Right ventricle myocardium superior (tissue), 1 donor: ENCODE results near the gene SLC12A3. TPM values are rescaled to one million over a fixed set of nuclear protein-coding genes. Genes with fewer than 3 reads are reported as not detected.
"Not testable (repeated sequence)": the region's sequence is repeated elsewhere in the genome, so short reads cannot be mapped to it uniquely, and the experiment has no call there.

Experiments
- ATAC-seq: fragments of 200-7000 bp; cut with Tn5 transposase; one replicate; pipeline ENCODE4 v1.9.1; 2020; ENCODE audit warnings: mild to moderate bottlenecking; ENCODE audit not compliant: poor library complexity
- DNase-seq: peaks from one replicate; pipeline ENCODE4 v3.0.0-alpha.2; 2020
- intact Hi-C: fragments of 100-400 bp; cut with DNase I; formaldehyde crosslinking; loops from one replicate; pipeline ENCODE4 v1.11.2; 2022
- total RNA-seq: library from RNA; stranded (reverse); fragmentation: NEBNext Ultra II Directional; extraction: Animal tissue kit (Norgen Biotek cat#: 25700); gene quantifications from one replicate; pipeline ENCODE4 v1.2.1, GENCODE V29; 2021
- donor health status: DM: no; HTN: yes; CAD: no; lungs with severe emphysema.

The SLC12A3 gene
- total RNA-seq, 1 donor from 2014 or later = not detected

- DNase-seq (no peak), ATAC-seq (peak; percentile 43)
- intact Hi-C loops = no loop called here
Observed at GRCh38 chr16:56883586-56883985, 18.6 kb downstream of the SLC12A3 start.

DNA sequence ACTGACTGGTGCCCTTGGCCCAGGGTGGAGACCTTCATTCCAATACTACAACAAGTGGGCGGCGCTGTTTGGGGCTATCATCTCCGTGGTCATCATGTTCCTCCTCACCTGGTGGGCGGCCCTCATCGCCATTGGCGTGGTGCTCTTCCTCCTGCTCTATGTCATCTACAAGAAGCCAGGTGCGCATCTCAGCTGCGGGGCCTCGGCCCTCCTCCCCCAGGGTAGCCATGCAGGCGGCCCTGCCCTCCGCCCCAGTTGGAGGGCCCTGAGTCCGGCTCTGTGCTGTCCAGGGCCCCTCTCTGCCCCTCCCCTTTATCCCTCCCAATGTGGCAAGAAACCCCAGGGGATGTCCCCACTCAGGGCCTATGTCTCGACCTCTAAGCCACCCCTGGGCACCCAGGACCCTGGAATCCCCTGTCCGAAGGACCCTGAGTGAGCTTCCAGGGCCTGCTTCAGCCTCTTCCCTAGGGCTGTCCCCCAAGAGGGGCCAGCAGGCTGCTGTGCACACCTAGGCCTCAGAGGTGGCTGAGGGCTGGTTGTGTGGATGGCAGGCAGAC is 19.1 kb downstream of the SLC12A3 start:
- intact Hi-C loops = no loop called here
- DNase-seq (no peak), ATAC-seq (no peak)

DNA sequence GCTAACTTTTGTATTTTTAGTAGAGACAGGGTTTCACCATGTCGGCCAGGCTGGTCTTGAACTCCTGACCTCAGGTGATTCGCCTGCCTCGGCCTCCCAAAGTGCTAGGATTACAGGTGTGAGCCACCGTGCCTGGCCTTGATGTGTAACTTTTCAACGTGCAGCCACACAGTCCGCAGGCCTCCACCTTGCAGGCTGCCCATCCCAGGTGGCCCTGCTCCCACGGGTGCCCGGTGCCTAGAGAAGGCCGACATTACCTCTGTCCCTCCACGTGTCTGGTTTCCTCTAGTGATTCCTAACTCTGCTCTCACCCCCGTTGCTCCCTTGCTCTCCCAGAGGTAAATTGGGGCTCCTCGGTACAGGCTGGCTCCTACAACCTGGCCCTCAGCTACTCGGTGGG is 19.9 kb downstream of the SLC12A3 start:
- DNase-seq, ATAC-seq, intact Hi-C loops: not testable (repeated sequence)

- DNase-seq = no peak
- no peak for ATAC-seq
- intact Hi-C loops = no loop called here
Observed at GRCh38 chr16:56885446-56886162, 20.6 kb downstream of the SLC12A3 start.

DNA sequence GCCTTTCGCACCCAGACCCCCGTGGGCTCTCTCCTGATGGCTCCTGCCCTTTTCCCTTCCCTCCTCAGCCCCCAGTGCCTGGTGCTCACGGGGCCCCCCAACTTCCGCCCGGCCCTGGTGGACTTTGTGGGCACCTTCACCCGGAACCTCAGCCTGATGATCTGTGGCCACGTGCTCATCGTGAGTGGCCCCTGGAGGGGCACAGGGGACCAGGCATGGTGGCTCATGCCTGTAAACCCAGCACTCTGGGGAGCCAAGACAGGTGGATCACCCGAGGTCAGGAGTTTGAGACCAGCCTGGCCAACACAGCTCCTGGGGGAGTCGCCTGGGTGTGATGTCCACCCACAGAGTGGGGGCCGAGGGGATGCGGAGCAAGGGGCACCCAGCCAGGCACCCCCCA is 21.3 kb downstream of the SLC12A3 start:
- intact Hi-C loops = no loop called here
- DNase-seq = no peak
- no peak for ATAC-seq

GRCh38 chr16:56886826-56887225 is 21.8 kb downstream of the SLC12A3 start:
- intact Hi-C loops = no loop called here
- DNase-seq (no peak), ATAC-seq (no peak)

- intact Hi-C loops = no loop called here
- ATAC-seq = no peak
- DNase-seq = no peak
Observed at GRCh38 chr16:56888806-56889205, 23.8 kb downstream of the SLC12A3 start.

DNA sequence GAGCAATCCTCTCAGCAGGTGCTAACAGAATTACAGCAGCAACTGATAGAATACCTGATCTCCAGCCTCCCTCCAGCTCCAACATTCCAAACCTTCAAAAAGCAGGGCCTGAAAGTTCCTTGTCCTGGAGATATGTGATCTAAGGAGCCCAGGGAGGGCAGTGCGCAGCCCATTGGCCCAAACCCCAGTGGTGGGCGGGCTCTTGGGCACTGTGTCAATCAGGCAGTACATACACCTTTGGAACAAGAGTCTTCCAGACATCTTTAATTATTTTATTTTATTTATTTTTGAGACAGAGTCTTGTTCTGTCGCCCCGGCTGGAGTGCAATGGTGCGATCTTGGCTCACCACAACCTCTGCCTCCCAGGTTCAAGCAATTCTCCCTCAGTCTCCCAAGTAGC is 24.2 kb downstream of the SLC12A3 start:
- no peak for DNase-seq
- no peak for ATAC-seq
- intact Hi-C loops = no loop called here

DNA sequence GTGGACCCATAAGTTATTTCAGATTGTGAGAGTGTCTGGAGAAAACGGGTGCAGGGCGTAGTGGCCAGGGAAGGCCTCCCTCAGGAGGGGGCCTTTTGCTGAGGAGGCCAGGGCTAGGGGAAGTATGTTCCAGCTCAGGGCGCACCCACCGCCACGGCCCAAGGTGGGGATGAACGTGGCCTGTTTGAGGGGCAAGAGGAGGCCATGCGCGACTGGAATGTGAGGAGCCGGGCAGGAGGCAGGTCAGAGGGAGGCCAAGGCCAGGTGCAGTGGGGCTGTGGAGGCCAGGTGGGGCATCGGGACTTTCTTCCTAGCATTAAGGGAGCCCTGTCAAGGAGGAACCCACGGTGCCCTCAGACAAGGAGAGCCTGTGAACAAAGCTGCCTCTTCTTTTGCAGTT is 26.7 kb downstream of the SLC12A3 start:
- intact Hi-C loops = no loop called here
- no peak for ATAC-seq
- no peak for DNase-seq

GRCh38 chr16:56892705-56893104 is 27.7 kb downstream of the SLC12A3 start:
- intact Hi-C loops = no loop called here
- DNase-seq (no peak), ATAC-seq (no peak)

DNA sequence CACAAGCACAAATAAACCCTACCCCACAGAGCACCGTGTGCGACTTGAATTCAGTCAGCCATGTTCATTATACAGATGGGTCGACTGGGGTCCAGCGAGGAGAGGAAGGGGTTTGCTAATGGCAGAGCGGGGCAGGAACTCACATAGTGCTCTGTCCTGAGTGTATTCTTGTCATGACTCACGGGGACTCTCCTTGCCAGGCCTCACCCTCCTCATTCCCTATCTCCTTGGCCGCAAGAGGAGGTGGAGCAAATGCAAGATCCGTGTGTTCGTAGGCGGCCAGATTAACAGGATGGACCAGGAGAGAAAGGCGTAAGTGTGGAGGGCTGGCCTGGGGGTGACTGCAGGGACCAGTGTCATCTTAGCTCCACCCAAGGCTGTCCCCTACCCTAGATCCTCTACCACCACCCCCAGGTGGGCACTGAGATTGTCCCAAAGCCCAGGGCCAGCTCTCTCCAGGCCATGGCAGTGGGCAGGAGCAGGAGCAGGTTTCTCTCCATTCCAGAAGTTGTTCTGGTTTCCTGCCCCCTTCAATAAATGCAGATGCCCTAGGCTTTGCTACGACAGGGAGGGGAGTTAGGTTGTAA is 29.4 kb downstream of the SLC12A3 start:
- DNase-seq (no peak), ATAC-seq (no peak)
- intact Hi-C loops = no loop called here

DNA sequence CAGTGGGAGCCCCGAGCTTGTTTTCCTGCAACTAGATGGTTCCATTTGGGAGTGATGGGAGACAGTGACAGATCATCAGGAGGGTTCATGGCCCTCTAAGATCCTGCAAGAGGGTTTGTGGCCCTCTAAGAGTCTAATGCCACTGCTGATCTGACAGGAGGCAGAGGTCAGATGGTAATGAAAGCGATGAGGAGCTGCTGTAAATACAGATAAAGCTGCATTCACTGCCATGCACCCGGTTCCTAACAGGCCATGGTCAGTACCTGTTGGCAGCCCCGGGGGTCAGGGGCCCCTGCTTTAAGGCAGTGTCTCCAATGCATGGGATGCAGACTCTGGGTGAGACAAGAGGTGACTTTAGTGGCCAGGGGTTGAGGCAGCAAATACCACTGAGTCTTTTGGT is 30.8 kb downstream of the SLC12A3 start:
- intact Hi-C loops = no loop called here
- DNase-seq (no peak), ATAC-seq (no peak)

- intact Hi-C loops = no loop called here
- DNase-seq (no peak), ATAC-seq (no peak)
Observed at GRCh38 chr16:56896244-56896643, 31.2 kb downstream of the SLC12A3 start.

DNA sequence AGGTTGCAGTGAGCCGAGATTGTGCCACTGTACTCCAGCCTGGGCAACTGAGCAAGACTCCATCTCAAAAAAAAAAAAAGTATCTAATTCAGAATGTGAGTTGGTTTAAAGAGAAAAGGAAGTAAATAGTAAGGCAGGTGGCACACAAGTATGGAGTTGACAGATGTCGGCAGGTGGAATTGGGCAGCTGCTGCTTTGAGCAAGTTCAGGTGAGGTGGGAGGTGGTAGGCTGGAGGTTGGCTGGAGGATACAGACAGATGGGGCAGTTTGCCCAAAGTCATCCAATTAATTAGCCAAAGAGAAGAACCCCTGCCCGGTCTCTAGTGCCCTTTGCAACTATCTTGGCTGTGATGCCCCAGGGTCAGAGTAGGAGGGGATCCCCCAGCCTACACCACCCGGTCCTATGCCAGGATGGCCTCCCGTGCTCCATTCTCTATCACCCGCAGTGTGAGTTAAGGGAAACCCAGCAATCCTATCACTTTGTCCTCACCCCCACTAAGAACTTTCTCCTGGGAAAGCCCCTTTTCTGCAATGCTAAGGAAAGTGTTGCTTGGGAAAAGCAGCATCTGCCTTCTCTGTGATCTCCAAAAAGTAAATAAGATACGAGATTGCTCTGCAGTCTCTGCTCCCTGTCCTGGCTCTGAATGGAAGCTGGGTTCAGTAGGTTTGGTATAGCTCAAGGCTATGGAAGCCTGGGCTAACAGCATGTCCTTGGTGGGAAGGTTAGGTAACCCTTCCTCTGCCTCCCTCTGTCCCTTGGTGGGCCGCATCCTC is 32.2 kb downstream of the SLC12A3 start:
- intact Hi-C loops = no loop called here
- DNase-seq = no peak
- no peak for ATAC-seq

- no peak for DNase-seq
- no peak for ATAC-seq
- intact Hi-C loops = no loop called here
Observed at GRCh38 chr16:56898847-56899246, 33.8 kb downstream of the SLC12A3 start.

GRCh38 chr16:56903866-56904265 is 38.9 kb downstream of the SLC12A3 start:
- ATAC-seq = no peak
- no peak for DNase-seq
- intact Hi-C loops = no loop called here

DNA sequence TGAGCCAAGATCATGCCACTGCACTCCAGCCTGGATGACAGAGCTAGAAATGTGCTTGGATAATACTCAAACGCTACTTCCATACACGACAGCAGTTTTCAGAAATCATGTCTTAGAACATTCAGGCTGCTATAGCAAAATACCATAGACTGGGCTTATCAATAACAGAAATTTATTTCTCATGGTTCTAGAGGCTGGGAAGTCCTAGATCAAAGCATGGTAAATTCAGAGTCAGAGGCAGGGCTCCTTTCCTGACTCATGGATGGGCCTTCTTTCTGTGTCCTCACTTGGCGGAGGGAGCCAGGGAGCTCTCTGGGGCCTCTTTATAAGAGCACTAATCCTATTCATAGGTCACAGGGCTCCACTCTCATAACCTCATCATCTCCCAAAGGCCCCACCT is 42.4 kb downstream of the SLC12A3 start:
- no peak for DNase-seq
- ATAC-seq = no peak
- intact Hi-C loops = no loop called here

DNA sequence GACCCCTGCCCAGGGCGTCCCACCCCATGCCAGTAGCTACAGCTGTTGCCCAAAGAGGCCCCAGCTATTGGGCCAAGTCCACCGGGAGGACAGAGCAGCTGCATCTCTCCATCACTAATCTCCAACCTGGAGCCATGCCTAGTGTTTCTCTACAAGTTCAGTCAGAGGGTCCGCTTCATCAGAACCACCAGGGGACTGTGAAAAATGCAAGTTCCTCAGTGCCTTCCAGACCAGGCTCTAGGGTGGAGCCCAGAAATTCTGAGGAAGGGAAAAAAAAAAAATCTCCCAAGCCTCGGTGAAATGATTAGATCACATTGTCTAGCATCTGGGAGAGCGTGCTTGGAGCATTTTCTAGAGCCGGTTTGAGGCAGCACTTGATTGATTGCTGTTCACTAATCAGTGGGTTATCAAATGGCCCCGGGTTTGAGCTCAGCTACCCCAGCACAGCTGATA is 44.5 kb downstream of the SLC12A3 start:
- DNase-seq (no peak), ATAC-seq (peak; percentile 34)
- intact Hi-C loops = no loop called here

DNA sequence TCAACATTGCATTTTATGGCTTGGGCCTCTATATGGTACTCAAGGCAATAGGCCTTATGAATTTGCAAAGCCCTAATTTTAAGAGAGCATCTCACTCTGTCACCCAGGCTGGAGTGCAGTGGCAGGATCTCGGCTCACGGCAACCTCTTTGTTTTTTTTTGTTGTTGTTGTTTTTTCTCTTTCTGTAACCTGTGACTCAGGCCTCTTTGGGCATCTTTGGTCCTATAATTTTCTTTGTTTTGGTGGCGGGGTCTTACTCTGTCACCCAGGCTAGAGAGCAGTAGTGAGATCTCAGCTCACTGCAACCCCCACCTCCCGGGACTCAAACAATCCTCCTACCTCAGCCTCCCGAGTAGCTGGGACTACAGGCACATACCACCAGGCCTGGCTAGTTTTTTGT is 45.1 kb downstream of the SLC12A3 start:
- intact Hi-C loops = no loop called here
- no peak for ATAC-seq
- no peak for DNase-seq
